ENCODE results near the gene IGFBP3. TPM values are rescaled to one million over a fixed set of nuclear protein-coding genes. Genes with fewer than 3 reads are reported as not detected.

IGFBP3 gene
- total RNA-seq, 1 donor from 2014 or later: 40.2 TPM

DNA sequence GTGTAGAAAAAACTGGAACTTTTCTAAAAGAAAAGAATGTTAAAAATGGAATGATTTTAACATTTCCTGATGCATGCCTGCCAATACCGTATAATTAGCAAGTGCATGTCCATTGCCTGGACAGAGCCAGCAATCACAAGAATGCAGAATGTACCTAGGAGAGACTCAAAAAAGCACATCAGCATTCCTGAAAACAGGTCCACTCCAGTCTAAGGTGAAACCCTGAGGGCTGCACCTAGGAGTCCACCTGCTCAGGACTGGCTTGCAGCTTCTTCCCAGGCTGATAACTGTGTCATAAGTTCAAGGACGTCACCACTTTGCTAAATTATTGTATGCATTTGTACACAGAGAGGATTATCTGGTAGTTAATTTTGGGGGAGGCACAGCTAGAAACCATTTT lies 53.6 kb downstream of the IGFBP3 start:
- no peak overlapping the region for H3K27ac Mint-ChIP-seq (ENCODE audit: unreplicated experiment)
- H3K36me3 Mint-ChIP-seq (ENCODE audit: low read depth): no peaks in the 10 kb centered on the region
- TF ChIP-seq, protein P1, sequence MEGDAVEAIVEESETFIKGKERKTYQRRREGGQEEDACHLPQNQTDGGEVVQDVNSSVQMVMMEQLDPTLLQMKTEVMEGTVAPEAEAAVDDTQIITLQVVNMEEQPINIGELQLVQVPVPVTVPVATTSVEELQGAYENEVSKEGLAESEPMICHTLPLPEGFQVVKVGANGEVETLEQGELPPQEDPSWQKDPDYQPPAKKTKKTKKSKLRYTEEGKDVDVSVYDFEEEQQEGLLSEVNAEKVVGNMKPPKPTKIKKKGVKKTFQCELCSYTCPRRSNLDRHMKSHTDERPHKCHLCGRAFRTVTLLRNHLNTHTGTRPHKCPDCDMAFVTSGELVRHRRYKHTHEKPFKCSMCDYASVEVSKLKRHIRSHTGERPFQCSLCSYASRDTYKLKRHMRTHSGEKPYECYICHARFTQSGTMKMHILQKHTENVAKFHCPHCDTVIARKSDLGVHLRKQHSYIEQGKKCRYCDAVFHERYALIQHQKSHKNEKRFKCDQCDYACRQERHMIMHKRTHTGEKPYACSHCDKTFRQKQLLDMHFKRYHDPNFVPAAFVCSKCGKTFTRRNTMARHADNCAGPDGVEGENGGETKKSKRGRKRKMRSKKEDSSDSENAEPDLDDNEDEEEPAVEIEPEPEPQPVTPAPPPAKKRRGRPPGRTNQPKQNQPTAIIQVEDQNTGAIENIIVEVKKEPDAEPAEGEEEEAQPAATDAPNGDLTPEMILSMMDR (conservative IDR thresholded peaks at IDR 0.05): no peak
- DNase-seq (ENCODE audit: low read depth, low spot score): no peak
- no peak overlapping the region for H3K4me3 Mint-ChIP-seq
- no peaks in the 10 kb centered on the region for H3K9me3 Mint-ChIP-seq
- H3K27me3 Mint-ChIP-seq (ENCODE audit: low read depth): no peaks in the 10 kb centered on the region
- H3K4me1 Mint-ChIP-seq: no peaks in the 10 kb centered on the region

DNA sequence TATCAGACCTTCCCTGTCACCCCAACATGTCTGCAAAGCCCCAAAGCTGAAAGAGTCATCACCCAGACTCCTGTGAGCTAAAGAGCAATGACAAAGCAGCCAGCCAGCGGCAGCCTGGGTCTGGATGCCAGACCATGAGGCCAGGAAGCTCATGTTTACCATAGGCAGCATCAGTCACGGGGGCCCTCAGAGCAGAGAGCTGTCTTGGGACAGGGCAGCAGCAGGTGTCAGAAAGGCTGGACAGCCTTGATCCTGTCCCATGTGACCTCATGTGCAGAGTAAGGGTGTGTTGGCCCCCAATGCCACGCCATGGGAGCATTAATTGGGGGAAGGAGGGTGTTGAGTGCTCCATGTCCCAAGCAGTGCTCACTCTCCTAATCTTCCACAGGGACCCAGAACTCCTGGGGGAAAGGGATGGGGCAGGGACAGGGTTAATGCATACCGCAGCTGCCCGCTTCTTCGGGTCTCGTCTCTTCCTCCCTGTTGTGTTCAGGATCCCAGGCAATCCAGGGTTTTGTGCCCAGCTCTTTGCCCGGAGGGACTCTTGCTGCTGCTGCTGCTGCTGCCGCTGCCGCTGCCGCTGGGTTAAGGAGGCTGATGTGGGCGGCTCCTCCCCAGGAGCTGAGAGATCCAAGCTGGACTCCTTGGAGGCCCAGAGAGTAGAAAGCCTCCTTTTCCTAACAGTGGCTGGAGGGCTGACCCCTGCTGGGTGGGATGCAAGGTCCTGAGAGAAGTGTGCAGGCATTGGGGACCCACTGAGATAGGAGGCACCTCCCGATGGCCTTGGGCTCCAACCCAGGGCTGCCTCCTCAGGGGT lies 55.3 kb downstream of the IGFBP3 start:
- DNase-seq (ENCODE audit: low read depth, low spot score): no peak
- H3K27ac Mint-ChIP-seq (ENCODE audit: unreplicated experiment): no peak overlapping the region
- H3K4me3 Mint-ChIP-seq: no peak overlapping the region
- TF ChIP-seq, protein P1 (conservative IDR thresholded peaks at IDR 0.05): no peak
- no peaks in the 10 kb centered on the region for H3K9me3 Mint-ChIP-seq
- no peaks in the 10 kb centered on the region for H3K36me3 Mint-ChIP-seq (ENCODE audit: low read depth)
- H3K4me1 Mint-ChIP-seq: no peaks in the 10 kb centered on the region
- H3K27me3 Mint-ChIP-seq (ENCODE audit: low read depth): peaks cover 6% of the 10 kb centered on the region

DNA sequence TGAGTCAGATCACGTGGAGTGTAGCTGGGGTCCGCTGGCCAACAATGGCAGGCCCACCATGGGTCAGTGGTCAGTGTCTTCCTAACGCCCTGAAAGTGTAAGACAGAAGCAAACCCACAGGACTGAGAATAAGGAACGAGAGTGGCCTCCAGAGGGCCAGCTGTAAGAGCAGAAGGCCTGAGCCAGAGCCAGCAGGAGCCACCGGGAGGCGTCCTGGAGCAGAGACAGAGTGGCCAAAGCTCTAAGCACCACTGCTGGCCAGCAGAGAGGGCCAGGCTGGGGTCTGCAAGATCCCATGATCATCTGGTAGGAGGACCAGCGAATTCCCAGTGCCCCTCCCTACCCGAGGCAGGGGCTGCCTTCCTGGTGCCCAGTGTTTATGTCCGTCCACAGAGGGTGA lies 57.4 kb downstream of the IGFBP3 start:
- H3K4me3 Mint-ChIP-seq: no peak overlapping the region
- H3K27me3 Mint-ChIP-seq (ENCODE audit: low read depth): peaks cover 13% of the 10 kb centered on the region
- no peaks in the 10 kb centered on the region for H3K9me3 Mint-ChIP-seq
- no peak overlapping the region for H3K27ac Mint-ChIP-seq (ENCODE audit: unreplicated experiment)
- TF ChIP-seq, protein P1 (conservative IDR thresholded peaks at IDR 0.05): peak; percentile 25
- H3K36me3 Mint-ChIP-seq (ENCODE audit: low read depth): no peaks in the 10 kb centered on the region
- H3K4me1 Mint-ChIP-seq: no peaks in the 10 kb centered on the region
- DNase-seq (ENCODE audit: low read depth, low spot score): no peak

Other genes with a start within 250 kb of the IGFBP3 start
- not detected in 2 replicates for gene CCDC201, start 48.2 kb downstream of the IGFBP3 start, total RNA-seq
- not detected in 2 replicates for gene IGFBP1, start 32.8 kb downstream of the IGFBP3 start, total RNA-seq